Hepatocyte (in vitro differentiated cells): ENCODE measurements around the gene HSD11B1.

Experiments used
- CTCF ChIP-seq: fragments of 200-600 bp; sonication (generic); IDR thresholded peaks from 2 replicates; pipeline ENCODE4 v1.5.1; 2016; ENCODE audit warnings: antibody characterized with exemption, mild to moderate bottlenecking; ENCODE audit not compliant: poor library complexity
- EZH2 ChIP-seq: fragments of 200-600 bp; sonication (generic); IDR thresholded peaks from 2 replicates; pipeline ENCODE4 v1.6.1; 2016; ENCODE audit warnings: antibody characterized with exemption, mild to moderate bottlenecking, borderline replicate concordance

GRCh38 chr1:209777587-209777986 lies 72.9 kb downstream of the HSD11B1 start:
- TF ChIP-seq CTCF: no peak
- no peak for TF ChIP-seq EZH2
